GM18951 (cell line): ENCODE results near the gene PRAMEF25.
"Not testable (repeated sequence)": the region's sequence is repeated elsewhere in the genome, so short reads cannot be mapped to it uniquely, and the experiment has no call there.

Experiments used
- in situ Hi-C: fragments of 300-500 bp; cut with MboI; formaldehyde crosslinking; loops from one replicate; pipeline ENCODE4 v1.12.0; 2022; ENCODE audit warnings: low sequenced_read_pairs, mixed read lengths, inconsistent platforms; ENCODE audit not compliant: unreplicated experiment

The PRAMEF25 gene

GRCh38 chr1:13070474-13070873, at the start of gene PRAMEF25:
TSS of gene PRAMEF25 (plus strand) at chr1:13070774. CDS start at chr1:13073694, 2,920 bp downstream.
- in situ Hi-C loops, result not testable (repeated sequence)

GRCh38 chr1:13056475-13056874, 14.1 kb upstream of the PRAMEF25 start, which contains the start of gene PRAMEF27:
TSS of gene PRAMEF27 (minus strand) at chr1:13056575. CDS start at chr1:13053659, 2,916 bp downstream.
- in situ Hi-C loops, result not testable (repeated sequence)

- in situ Hi-C loops, result loop anchor here (25.0 kb wide), 1 partner anchor 121 kb away; the partner anchor contains the start of gene PRAMEF18
Observed at GRCh38 chr1:13116754-13117153, 46.2 kb downstream of the PRAMEF25 start, which contains the start of gene HNRNPCL2. TSS of gene HNRNPCL2 (minus strand) at chr1:13116854. CDS start at chr1:13116400, 454 bp downstream.
